ENCODE data around the gene RECQL.
"Not testable (repeated sequence)": the region's sequence is repeated elsewhere in the genome, so short reads cannot be mapped to it uniquely, and the experiment has no call there.

Gene RECQL

DNA sequence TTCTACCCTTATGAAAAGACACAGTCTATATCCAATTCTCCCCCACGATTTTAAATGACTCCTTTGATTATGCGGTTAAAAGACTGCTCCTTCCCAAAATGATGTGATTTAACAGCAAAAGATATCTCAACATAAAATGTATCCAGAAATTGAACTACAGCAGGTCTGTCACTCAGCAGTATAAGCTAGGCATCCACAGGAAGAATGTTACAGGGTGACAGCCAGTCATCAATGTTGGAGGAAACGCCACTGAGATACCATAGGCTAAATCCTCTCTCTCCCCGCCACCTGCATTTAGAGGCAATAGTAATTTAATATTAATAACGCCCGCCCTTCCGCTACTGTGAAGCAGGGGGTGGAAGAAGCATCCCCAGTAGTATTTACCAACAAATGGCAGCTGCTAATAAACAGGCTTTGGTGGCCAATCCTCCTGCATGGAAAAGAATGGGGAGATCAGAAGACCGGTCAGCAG lies 613 bp downstream of the RECQL start:
- DNase-seq, result no peak

DNA sequence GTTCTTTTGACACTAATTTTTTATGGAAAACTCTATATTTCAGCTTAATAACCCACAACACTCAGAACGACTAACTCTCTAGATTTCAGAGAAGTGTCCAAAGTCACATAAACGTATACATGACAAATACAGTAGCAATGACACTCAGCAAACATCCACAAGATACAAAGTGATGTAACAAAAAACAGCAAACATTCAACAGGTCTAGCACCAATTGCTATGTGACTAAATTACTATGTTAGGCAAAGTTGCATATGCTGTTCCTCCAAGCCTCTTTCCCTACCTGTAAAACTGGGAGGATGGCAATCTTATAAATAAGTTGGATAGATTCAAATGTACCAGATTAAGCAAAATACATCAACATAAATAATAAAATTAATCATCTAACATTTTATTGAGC lies 1.7 kb downstream of the RECQL start:
- no peak for DNase-seq

DNA sequence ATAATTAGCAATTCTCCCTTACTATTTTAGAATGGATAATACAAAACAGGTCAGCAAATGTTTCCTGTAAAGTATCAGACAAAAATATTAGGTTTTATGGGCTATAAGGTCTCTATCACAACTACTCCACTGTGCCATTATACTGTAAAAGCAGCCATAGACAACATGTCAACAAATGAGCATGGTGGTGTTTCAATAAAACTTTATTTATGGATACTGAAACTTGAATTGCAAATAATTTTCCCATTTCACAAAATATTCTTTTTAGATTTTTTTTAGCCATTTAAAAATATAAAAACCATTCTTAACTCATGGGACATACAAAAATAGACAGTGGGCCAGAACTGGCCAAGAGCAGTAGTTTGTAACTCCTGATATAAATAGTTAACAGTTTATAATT lies 15.4 kb downstream of the RECQL start:
- no peak for DNase-seq

DNA sequence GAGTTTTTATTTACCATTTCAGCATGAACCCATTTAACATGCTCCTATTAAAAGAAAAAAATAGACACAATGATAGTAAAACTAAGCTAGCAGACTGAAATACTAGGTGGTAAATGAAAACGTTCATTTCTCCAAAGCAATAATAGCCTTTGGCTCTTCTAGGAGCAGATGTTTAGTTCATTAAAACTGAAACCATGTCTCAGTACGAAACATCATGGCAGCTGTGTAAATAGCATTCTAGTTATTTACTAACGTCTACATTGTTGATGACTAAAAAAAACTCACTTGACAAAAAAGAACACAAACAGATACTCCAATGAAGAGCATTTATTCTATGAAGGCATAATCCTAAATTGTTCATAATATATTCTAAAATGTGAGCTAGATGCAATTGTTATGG lies 17.9 kb downstream of the RECQL start:
- no peak for DNase-seq

DNA sequence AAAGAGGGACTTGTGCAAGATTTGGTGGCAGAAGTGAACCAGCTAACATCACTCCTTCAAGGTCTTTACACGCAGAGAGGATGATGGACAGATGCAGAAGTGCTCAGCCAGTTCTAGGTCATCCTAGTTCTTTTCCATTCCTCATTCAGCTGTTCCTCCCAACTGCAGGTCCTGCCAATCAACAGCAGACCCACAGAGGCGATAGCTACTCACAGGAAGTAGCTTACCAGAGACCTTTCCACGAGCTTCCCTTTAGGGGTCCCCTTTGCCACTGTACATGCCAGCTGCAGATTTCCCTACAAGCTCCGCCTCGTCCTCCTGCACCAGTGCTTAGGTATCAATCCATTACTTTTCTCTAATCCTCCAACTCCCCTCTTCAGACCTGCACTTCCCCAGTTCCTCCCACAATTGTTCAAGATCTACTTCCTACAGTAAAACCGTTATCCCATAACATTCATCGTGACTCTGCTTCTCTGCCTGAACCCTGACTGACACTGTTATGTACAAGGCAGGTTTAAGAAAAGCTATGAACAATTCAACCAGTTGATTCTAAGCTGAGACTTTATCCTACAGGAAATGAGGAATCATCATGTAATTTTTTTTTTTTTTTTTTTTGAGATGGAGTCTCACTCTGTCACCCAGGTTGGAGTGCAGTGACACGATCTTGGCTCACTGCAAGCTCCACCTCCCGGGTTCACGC lies 22.5 kb downstream of the RECQL start:
- DNase-seq, result no peak

DNA sequence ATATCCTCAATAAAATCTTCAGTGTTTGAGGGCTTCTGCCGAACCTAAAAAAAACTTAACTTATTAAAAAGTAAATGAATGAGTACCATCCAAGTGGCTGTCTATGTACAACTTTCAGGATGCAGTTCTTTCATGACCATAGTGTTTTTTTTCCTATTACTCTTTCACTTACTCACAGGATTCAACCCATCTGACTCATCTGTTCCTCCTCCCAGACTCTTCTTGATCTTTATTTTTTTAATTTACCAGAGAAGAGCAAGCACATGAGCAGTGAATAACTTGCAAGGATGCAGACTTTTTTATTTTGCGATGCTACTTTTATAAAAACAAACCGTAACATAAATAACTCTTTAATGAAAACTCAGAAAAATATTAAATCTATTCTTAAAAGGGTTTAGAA lies 24.5 kb downstream of the RECQL start:
- no peak for DNase-seq

DNA sequence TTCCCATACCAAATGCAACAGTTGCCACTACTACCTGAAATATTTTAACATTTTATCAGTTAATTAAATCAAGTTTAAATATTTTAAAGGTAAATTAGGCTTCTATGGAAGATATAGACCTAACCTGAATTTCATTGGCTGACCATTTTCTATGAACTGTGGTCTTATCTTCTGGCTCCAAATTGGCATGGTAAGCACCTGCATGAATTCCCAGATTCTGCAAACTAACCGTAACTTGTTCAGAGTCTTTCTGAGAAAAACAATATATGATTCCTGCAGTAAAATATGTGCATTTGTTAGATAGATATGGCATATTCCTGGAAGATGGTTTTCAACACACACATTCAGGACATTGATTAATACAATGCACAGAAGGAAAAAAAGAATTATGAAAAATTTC lies 25.9 kb downstream of the RECQL start:
- DNase-seq, result no peak

DNA sequence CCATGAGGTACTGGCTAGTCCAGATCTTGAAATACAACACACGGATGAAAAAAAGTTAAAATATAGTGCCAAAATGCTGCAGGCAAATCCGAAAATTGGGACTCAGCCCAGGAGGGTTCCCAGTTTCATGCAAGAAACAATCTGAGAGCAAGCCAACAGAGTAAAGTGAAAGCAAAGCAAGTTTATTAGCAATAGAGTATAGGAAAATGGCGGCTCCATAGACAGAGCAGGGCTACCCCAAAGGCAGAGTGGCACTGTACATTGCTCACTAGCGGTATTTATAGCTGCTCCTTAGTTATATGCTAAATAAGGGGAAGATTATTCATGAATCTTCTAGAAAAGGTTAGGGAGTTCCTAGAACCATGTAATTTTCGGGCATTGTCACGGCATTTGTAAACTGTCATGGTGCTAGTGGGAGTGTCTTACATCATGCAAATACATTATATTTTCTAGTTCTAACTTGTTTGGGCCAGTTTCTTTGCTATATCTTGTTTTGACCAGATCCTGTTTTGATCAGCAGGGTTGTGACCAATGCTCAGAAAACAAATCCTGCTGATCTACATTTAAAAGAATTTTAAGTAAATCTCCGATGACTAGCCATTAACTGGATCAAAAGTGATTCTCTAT lies 29.1 kb downstream of the RECQL start:
- no peak for DNase-seq

DNA sequence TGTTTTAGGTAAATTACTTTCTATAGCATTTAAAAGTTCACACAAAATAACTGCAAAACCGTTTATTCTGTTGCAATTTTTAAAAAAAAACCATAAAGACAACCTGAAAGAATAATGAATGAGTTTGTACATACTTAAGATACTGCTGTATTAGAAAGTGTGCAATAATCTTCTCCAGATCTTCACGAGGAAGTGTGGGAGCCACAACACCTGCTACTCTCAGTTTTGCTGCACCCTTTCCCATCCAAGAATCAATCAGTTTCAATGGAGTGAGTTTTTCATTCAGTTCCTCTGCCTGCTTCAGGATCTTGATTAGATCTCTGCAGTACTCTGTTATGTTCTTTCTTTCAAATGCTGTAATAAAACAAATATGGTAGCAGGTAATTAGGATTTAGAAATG lies 30.1 kb downstream of the RECQL start:
- no peak for DNase-seq

DNA sequence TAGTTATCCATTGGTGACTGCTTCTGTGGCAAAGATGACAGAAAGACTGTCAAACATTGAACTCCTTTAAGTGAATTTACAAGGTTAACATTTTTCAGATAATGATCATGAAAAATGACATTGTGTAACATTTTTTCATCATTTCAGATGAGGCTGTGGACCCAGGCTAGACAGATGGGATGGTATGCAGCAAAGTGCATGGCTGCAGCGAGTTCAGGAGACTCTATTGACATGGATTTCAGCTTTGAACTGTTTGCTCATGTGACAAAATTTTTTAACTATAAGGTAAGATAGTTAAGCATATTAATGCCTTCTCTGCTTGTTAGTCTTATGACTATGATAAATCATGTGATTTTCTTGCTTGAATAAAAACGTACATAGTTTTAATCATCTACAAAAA lies 34.1 kb downstream of the RECQL start:
- not testable (repeated sequence) for DNase-seq

DNA sequence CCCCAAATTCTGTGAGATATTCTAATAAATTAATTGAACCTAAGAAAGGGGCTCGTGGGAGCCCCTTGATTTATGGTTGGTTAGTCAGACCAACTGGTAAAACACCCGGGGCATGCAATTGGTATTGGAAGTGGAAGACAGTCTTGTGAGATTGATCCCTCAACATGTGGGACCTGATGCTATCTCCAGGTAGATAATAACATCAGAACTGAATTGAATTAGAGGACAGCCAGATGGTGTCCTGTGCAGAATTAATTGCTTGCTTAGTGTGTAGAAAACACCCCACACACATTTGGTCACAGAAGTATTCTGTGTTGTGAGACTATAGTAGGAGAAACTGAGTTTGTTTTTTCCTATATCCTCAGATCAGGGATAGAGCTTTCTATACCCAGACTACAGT lies 42.0 kb downstream of the RECQL start:
- no peak for DNase-seq

DNA sequence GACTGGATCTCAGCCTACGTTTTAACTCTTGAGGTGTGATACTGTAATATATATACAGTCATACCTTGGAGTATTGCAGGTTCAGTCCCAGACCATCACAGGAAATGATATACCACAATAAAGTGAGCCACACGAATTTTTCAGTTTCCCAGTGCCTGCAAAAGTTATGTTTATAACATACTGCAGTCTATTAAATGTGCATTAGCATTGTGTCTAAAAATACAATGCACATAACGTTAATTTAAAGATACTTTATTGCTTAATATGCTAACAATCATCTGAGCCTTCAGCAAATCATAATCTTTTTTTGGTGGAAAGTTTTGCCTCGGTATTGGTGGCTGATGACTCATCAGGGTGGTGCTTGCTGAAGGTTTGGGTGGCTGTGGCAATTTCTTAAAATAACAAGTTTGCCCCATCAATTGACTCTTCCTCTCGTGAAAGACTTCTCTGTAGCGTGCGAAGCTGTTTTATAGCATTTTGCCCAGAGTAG lies 45.1 kb downstream of the RECQL start:
- DNase-seq, result peak; percentile 27

DNA sequence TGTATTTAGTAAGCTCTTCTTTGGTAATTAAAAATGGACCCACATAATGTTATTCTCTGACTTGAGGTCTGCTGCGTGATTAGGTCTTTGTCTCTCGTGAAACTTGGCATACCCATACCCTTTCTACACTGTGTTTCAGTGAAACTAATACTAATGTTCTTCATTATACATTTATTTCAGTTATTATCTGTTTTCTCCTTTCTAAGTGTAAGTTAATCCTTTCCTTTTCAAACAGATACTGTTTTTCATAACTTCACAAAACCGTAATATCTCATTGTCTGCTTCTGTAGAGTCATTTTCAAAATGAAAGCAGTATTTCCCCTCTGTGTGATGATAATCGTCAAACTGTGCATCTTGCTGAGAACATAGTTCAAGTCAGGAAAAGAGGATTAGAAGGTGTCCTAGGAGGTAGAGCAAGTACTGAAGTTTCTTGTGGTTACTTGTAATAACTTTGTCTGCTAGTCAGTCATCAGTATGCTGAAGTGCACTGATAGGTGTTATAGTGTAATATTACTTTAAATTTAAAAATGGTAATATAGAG lies 48.1 kb downstream of the RECQL start:
- no peak for DNase-seq

DNA sequence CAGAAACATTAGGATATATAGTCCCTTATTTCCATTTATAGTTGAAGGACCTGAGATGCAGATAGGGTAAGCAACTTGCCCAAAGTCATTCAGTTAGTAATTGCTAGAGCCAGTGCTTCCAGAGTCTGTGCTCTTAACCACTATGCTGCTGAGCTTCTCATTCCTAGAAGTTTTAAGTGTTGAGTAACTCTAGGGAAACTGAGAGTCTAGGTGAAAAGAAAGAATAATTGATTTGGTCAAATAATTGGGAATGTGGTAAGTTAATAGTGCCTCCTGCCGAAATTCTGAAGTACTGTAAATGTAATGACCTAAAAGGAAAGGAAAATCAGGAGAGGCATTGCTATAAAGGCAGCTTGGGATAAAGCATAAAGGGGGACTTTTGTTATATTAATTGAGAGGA lies 49.9 kb downstream of the RECQL start:
- DNase-seq, result no peak

DNA sequence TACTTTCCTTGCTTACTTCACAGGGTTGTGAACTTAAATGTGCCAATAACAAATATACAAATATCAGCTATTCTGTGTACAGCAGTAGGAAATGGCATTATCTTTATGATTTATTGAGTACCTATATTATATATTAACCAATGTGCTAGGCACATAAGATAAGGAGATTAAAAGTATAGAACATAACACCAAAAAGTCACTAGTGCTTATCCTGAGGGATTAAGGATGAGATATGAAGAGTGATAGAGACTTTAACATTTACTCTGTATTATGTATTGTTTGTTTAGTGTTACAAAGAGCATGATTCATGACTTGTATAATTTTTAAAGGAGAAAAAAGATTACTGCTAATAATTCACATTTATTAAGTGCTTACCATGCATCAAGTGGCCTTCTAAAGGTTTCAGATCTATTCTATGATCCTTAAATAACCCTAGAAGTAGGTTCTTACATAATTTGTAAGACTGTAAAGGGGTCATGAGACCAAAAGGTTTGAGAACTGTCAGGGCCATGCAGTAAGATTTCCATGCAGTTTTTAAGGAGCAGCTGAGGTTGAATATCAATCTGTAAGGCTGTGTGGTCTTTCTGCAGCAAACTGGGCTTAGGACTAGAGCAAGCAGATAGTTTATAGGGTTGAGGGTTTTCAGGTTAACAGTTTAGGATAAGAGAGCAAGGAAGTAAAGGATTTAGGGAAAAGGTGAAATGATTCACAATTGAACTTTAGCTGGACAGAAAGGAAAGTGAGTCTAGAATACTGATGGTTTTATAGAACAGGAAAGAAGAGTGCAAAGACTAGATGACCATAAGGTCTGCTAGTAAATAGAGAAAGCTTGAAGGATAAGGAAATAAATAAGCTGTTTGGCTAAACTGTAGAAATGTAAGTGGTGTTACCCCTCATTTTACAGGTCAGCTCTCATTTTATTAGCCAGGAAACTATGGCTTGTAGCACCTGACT lies 57.0 kb downstream of the RECQL start:
- DNase-seq, result no peak

DNA sequence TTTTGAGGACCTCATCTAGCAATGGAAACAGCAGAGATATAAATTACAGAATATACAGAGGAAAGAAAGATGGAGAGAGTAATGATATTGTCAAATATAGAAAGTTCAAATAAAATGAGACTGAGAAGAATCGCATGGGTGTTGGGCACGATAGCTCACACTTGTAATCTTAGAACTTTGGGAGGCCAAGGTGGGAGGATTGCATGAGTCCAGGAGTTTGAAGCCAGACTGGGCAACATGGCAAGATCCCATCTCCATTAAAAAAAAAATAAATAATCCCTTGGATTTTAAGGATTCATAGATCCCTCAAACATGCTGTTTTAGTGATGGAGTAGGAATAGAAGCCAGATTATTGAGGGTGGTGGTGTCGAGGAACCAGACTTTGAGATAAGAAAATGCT lies 62.1 kb downstream of the RECQL start:
- no peak for DNase-seq

DNA sequence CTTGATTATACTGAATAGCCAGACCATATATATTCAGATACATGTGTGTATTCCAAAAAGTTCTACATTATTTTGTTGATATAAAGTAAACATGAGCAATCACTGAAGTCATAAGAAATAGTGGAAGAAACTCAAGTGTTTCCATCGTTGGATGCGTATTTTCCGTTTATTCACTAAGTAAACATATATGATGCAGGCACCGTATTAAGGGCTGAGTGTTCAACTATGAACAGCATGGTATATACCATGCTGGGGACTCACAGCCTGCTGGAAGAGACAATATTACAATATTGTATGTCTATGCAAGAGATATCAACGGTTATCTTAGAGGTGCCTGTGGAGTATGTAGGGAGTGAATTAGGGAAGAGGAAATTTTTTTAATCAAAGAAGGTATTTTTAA lies 62.8 kb downstream of the RECQL start:
- no peak for DNase-seq

DNA sequence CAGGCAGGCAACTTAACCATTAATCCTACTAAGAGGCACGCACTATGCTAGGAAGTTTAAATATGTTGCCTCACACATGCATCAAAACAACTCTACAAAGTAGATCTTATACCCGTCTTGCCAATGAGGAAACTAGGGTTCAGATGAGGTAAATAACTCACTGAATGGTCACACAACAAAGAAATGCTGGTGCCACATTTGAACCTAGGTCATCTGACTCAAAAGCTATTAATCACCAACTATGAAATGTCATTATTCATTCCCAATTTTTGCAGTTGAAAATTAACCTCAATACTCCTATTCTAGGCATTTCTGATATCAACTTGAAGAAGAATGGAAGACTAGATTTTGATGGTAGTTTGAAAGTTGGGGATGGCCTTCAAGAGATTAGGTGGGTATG lies 66.7 kb downstream of the RECQL start:
- no peak for DNase-seq

DNA sequence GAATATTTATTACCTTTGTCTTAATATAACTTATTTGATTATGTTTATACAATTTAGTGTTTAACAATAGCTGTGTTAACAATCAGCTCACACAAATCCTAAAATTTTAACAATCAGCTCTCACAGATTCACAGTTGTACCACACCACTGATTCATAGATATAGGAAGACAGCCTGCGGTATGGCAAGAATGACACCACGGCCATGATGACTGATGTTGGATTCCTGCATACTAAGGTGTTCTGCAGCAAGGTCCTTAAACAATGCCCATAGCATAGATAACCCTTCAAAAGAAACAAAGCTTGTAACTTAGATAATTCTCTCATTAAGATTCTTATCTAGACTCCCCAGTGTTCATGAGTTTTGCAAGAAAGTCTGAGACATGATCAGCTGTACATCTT lies 67.9 kb downstream of the RECQL start:
- no peak for DNase-seq

DNA sequence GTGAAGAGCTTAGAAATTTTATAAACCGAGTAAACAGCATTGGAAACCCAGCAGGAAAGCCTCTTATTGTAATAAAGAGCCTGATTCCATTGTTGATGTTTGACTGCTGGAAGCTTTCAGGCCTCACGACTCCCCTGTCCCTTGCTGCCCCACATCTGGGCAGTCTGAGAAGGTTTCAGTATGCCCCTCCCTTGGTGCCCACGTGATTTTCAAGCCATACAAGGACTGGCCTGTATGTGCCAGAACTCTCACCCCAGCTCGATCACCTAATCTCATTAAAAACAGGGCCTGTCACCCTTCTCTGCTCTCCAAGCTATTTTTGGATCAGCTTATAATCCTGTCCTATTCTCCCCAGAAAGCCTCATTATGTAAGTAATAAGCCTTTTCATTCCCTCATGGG lies 71.4 kb downstream of the RECQL start:
- DNase-seq, result no peak

DNA sequence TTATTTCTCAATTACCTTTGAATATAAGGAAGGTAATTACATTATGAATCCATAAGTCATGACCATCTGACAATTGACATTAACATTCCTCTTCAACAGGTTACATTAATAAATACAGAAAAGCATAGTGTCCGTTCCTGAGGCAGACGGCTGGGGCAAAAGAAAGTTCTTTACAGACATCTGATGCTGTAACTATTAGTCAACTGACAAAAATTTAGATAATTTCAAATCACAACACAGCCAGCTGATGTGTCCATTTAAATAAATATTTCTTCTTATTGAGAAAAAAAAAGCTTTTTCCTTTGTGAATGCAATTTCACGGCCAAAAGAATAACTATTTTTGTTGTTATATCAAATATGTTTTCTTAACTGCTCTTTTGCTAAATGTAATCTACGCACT lies 73.2 kb downstream of the RECQL start:
- DNase-seq, result no peak

DNA sequence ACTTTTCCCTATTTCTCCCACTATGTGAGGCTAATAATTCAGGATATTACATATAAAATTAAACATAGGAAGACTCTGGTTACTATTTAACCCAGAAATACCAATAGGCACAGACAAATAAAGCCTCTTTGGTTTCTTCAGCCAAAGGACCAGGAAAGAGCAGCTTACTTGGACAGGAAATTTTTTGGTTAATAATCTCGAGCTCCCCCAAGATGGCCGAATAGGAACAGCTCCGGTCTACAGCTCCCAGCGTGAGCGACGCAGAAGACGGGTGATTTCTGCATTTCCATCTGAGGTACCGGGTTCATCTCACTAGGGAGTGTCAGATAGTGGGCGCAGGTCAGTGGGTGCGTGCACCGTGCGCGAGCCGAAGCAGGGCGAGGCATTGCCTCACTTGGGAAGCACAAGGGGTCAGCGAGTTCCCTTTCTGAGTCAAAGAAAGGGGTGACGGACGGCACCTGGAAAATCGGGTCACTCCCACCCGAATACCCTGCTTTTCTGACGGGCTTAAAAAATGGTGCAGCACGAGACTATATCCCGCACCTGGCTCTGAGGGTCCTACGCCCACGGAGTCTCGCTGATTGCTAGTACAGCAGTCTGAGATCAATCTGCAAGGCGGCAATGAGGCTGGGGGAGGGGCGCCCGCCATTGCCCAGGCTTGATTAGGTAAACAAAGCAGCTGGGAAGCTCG lies 82.3 kb downstream of the RECQL start:
- not testable (repeated sequence) for DNase-seq

Measured in activated effector memory CD4-positive, alpha-beta T cell treated with Interleukin-2 at 50 U/mL for 16 hours (primary cell).